ENCODE data around the gene ITSN2.

The ITSN2 gene

DNA sequence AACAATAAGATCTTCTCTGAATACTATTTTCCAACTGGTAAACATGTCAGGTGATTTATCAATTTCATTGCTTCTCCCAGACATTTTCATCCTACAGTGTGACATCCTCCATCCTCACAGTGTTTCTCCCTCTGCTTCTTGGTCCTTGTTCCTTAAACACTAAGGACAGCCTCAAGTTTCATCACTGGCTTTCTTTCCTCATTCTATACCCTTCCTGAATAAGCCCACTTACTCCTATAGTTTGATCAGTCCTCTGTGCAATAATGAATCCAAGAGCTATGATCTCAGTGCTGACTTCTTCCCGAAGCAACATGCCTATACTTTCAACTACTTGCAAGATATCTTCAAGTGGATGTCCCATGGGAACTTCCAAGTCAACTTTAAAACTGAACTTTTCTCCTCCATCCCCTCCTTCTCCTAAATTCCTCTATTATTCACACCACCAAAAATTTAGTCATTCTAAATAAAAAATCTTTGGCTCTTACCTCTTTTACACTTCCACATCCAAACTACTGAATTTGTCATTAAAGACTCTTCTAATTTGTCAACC lies 97.8 kb downstream of the ITSN2 start:
- DNase-seq, result no peak

DNA sequence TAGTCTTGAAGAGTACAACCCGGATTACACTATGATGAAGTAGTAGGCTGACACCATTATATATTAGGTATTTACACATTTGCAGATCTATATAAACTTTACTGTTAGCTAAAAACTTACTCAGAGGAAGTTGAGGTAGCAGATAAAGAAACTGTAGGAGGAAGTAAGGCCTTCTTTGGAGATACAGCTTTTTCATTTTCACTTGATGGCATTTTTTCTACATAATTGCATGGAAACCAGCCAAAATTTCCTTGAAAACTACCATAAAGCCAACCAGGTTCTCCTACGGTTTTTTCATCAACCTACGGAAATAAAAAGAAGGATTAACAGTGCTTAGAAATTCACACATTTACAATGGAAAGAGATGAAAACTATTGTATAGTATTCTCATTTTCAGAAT lies 98.9 kb downstream of the ITSN2 start:
- DNase-seq, result no peak

DNA sequence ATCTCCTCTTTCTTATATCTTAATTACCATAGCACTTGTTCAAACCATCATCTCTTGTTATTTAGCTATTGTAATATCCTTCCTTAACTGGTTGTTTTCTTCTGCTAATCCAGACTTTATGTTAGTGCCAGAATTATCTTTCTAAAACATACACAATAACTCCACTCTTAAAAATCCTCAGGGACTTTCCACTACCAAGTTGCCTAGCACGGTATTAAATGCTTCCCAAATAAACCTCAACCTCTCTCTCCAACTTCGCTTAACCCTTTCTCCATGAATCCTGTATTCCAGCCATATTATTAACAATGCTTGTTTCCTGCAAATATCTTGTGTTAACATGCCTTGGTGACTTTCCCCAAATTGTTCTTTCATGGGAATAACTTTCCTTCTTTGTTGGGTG lies 101.0 kb downstream of the ITSN2 start:
- DNase-seq, result no peak

DNA sequence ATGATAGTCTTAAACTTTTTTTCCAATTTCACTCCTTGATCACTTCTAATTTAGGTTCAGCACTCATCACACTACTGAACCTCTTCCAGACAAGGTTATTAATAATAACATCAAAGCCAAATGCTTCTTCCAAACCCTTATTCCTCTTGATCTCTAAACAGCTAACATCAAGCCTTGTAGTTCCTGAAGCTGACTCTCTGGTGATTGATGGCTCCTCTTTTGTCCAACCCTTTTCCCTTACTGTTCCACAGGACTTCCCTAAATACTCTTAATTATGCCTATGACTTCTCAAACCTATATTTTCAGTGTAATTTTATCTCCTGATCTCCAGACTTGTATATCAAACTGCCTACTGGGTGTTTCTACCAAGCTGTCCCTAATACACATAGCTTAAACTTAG lies 101.6 kb downstream of the ITSN2 start:
- DNase-seq, result no peak

DNA sequence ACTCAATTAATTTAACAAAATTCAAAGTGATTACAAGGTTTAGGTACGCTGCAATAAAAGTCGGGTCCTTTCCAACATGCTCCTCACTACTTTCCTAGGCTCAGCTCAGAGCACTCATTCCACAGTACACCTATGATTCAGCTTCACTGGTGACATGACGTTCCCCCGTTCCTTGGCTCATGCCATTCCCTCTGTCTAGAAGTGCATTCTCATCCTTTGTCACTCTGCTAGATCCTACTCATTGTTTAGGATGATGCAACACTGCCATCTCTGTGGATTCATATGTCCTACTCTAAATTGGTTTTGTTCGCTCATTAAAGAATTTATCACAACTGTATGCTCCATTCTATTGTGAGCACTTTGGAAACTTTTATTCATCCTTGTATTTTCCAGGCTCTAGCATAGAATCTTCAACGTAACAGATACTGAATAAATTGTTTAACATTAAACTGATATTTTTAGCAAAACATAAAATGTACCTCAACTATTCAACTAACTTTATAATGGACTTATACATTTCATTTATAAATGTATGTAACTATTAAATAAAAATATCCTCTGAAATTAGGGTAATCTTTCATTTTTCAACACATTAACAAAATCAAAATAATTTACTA lies 106.9 kb downstream of the ITSN2 start:
- no peak for DNase-seq

DNA sequence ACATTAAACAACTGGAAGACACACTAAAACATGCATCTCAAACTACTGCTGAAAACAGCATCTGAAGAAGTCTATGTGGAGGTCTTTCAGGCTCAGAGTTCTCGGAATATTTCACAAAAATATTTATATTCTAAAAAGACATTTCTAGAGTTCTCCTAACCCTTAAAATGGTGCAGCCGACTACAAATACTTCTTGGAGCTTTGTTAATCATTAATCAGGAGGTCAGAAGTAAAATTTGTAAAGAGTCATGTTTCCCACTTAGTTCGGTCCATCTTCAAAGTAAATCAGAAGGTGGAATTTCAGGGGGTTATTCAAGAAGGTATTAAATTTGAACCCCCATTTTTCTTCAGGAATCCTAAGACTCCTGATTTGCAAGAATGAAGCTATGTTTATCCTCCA lies 112.7 kb downstream of the ITSN2 start:
- DNase-seq, result no peak

DNA sequence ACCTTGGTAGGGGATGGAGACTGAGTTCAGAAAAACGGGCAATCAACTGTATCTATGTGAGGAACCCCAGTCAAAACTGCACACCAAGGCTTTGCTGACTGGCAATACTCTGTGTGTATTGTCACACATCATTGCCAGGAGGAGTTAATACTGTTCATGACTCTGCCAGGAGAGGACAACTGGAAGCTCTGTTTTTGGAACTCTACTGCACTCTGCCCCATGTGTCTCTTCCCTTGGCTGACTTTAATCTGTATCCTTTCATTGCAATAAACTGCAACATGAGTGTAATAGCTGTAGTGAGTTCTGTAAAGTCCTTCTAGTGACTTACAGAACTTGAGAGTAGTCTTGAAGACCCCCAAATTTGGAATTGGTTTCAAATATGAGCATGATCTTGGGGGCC lies 113.2 kb downstream of the ITSN2 start:
- DNase-seq, result no peak

DNA sequence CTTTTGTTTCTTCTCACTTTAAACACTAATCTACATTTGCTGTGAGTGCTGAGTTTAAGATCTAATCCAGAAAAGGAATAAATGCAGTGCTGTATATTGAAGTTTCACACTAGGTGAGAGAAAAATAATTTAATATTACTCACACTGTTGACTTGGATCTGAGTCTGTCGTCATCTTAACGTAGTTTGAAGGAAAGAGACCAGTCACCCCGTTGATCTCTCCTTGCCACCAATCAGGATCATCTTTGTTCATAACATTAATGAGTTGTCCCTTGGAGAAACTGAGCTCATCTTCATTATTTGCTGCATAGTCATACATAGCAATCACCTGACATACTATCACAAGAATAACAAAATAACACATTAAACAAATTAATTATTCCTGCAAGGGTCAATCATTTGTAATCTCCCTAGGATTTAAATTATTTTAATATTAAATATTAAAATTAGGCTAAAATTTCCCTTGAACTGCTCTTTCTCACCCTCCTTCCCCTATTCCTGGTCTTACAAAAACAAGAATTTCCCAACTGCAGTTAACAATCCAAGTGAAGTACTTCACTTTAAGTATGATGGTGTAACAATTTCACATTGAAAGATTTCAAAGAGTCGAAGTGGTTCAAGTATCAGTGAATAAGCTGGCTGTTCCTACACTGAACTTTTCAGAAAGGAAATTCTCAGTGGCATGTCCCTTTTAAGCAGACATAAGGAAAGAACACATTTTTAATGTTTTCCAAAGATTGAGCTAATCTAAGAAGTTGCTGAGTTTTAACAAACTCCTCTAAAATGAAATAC lies 114.2 kb downstream of the ITSN2 start:
- no peak for DNase-seq

DNA sequence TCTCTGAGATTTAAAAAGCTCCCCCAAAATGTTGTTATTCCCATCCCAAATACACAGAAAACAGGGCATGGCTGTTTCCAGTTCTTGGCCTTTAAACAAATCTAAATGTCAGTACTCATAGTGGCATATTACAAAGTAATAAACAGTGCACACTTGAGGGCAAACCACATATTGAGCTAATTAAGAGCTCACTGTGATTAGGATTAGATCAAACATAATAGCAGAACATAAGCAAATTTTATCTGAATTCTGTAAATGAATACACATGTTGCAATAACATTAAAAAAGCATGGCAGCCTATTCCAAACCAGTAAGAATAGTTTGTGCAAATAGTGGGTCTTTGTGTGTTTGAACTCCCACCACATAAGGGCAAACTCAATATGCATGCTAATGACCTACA lies 118.8 kb downstream of the ITSN2 start:
- no peak for DNase-seq

DNA sequence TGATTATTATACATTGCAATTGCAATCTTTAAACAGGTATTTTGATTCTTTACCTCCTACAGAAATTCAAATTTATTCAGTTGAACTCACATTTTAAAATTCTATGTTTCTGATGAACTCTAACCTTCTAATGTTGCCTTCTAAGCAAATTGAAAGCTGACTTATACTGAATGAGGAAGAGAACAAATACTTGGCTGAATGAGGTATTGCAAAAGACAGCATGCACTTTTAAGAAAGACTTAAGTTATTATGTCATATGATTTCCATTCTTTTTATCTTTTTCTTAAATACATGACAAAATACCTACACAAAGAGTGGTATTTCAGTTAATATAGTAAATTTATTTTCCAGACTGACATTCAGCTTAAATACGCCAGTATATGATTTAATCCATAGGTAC lies 120.8 kb downstream of the ITSN2 start:
- no peak for DNase-seq

DNA sequence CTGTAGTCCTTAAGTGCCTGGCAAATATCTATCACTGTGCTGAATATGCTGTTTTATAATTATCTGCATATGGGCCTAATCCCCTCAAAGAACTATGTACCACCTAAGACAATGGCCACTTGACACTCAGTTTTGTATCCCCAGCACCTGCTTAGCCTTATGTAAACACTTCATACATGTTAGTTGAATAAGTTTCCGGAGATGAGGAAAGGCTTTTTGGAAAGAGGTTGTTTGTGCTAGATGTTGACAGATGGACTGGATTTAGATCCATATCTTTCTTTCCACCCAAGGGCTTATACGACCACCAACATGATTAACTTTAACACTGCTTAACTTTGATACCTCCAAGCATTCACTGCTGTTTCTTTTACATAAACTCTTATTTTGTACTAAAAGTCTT lies 122.2 kb downstream of the ITSN2 start:
- no peak for DNase-seq

DNA sequence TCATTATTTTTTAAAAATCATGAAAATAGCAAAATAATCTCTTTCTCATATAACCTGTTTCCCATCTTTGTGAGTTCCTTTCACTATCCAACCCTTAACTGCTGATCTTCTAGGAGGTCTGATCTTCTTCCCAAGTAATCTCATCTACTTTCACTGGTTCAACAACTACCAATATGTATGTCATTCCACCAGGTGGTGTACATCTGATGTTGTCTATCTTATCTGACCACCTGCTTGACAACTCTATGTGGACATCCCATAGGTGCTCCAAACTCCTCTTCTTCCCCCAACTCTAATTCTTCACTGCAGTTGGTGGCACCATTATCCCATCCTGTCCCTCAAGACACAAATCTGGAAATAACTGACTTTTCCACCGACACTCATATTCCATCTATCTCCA lies 123.0 kb downstream of the ITSN2 start:
- DNase-seq, result no peak

DNA sequence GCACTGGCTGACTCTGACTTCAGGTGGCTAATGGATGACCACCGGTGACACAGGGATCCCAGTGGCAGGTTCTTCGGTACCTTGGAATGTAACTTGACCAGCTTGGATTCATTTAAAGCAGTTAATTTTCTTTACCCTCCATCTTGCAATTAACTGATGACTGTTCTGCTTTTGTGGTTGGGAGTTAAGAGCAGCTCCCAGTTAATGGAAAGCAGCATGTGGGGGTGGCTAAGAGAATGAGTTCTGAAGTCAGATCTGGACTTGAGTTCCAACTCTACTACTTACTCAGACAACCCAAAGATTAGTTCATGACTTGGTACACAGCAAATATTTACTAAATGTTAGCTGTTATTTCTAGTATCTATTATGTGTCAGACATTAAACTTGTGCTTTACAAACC lies 127.0 kb downstream of the ITSN2 start:
- DNase-seq, result no peak

DNA sequence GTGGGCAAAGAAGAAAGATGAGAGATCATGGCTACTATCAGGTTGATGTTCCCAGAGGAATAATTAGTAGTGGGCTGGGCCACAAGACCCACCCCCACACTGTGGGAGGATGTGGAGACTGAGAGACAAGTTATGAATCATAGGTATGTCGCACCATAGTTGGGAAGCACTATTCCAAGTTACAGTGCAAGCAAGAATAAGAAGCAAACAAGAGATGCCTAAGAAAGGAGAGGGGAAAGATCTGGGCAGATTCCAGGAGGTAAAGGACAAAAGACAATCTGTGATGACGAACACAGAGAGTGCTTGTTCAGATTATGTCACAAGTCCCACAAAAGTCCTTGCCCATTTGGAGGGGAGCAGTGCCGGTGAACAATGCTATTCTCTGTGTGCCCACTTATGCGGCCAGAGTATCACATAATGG lies 128.9 kb downstream of the ITSN2 start:
- DNase-seq, result no peak

DNA sequence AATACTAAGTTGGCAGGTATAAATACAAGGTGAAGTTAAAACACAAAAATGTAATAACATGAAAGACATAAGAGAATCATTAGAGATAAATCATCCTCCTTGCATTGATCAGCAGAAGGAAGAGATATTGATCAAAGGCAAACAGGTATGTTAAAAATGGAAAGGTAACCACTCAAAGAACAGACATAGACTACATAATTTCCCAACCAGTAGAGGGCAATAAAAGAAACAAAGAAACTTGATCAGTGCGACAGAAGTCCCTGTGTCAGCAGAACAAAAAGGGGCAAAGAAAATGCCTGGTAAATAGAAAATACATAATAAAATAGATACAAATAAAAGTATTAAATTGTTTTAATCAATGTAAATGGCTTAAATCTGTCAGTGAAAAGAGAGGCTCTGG lies 131.9 kb downstream of the ITSN2 start:
- peak in 1 of 2 donors; percentile 19 for DNase-seq

DNA sequence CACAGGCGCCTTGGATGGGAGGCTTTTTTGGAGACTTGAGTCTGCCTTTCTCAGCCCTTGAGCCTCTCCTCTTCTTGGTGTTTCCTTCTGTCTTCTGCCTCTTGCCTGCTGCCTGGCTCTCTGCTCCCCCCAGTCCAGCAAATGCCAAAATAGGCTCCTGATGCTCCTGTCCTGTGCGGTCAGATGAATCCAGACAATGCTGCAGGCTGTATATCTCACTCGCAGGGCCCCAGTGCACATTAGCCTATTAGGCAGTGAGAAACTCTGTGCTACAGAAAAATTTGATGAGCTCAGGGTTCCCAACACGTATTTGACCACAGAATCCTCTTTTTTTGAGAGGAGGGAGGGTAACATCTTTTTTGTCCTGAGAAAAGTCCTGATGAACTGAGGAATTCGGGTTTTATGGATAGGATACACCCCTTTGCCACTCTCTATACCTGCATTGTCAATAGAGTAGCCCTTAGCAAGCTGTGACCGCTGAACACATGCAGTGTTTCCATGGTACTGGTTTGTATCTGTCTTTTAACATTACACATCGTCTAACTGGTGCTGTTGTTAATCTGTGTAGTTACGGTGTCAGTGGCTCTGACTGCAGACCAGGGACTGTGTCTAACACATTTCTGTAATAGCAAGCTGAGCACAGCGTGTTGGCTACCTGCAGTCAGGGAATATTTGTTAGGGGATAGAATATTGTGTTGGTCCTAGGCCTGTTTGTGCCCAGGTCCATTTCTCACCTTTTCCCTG lies 134.7 kb downstream of the ITSN2 start:
- no peak for DNase-seq

DNA sequence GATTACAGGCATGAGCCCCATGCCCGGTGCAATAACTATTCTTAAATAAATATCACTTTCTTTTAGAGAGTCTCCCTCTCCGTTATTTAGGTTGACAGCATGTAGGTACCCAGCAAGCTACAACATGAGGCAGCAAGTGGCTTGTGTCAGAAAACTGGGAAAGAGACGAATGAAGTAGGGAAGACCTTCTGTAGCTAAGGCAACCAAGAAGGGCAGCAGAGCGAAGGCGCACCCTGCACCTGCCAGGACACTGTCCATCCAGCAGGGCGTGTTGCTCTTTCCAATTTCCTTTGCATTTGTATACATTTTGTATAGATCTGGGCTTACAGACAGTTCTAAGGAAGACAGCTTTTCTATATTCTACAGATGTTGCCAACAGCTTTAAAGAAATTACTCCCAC lies 137.4 kb downstream of the ITSN2 start:
- no peak for DNase-seq

DNA sequence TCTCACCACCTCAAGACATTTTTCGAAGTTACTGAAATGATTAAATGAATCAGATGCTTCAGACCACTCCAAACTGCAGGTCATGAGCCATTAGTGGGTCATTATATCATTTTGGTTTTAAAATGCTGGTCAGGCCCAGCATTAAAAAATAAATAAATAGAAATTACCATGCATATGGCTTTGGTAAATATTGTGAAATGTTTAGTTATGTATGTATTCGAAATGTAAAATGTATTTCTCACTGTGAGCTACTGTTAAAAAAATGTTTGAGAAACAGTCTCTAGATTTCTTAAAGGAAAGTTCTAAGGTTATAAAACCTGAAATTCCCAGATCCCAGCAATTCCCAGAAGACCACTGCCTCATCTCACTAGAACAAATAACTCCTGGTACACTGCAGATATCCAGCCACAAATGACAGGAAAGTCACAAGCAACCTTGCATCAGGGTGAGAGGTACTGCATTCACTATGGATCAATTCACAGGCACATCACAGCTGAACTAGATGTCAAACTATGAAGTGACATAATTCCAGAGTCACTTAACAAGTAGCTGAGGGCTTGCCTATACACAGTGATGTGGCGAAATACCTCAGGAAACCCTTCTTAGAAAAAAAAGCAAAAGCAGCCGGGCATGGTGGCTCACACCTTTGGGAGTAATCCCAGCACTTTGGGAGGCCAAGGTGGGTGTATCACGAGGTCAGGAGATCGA lies 138.8 kb downstream of the ITSN2 start:
- DNase-seq, result no peak

DNA sequence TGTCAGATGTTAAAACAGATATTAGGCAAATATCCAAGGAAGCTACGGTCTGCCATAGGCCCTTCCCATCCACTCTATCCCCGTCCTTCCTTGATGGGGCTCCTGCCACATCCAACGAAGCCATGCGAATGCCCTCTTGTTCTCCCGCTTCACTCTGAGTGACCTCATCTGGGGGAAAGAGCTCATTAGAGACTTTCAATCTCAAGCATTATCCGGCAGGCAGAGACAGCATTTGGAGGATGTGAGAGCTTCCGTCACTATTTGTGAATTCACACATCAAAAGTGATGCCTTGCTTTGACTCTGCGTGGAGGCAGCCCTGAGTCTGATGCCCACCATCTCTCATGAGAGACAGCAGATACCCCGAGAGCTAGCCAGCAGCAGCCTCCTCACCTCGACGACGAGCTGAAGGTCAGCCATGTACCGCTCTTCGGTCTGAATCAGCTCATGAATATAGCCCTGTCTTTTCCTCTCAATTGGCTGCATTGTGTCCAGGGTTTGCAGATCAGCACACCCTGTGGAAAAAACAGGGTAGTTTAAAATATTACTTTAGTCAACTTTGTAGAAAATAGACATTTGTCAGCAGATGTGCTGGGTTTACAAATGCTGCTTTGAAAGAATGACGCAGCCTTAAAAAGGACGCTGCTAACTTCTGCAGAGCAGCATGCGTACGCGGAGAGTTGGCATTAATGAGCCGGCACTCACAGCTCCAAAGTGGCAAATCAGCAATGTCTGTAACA lies 139.6 kb downstream of the ITSN2 start:
- no peak for DNase-seq

DNA sequence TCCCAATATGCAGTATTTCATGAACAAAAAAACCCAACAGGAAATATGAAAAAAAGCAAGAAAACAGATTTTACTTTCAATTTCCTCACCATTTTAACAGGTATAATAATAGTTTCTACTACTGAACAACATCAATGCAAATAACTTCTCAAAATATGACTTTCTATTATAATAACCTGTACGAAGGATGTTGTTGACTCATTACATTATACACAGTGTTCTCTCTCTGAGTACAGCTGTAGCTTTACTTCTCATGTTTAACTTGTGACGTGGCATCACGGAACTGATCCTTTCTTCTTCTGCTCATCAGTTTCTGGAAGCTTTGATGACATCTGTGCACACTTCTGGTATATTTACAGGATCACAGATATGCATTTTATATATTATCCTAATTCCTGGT lies 145.5 kb downstream of the ITSN2 start:
- DNase-seq, result peak in 1 of 2 donors; percentile 19

DNA sequence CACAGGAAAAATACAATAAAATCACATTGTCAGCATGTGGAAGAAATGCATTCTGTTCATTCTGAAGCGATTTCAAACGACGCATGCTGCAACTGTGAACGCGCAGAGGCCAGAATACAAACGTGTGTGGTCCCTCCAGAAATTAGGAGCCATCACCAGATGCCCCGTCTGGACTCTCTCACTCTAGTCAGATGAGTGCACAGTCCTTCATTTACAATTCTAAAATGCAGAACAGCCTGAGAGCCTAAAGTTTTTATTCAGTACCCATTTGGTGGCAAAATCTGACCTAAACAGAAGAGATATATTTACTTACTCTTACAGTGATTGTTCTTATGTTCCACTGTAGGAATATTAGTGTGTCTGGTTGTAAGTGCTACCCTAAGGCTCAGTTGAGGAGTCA lies 148.9 kb downstream of the ITSN2 start:
- no peak for DNase-seq

DNA sequence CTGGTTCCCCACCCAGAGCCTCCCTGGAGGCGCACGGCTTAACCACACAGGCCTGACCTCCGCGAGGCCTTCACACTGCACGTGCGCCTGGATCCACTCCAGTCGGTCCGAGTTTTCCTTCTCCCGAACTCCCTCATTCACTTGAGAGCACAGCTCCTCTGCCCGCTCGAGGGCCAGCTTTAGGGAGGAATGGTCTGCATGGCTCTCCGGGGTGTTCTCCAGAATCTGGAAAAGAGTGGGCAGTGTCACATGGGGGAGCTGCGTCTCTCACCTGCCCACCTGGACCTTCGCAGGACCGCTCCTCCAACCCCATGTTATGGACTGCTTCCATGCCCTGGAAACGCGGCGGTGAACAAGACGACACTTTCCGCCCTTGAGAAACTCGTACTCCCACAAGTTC lies 149.6 kb downstream of the ITSN2 start:
- no peak for DNase-seq

DNA sequence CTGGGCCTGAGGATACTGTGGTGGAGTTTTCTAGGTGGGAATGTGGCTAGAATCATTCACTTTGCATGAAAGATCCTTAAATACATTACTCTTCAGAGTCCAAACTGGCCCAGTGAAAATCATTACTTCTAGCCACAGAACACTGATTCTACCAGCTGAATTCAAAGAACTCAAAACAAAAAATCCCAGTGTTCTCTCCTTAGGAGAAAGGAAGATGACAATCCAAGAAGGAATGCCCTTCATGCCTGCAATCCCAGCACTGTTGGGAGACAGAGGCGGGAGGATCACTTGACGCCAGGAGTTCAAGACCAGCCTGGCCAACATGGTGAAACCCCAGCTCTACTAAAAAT lies 150.3 kb downstream of the ITSN2 start:
- DNase-seq, result no peak
